GM12878 (cell line): ENCODE data around the gene TM7SF2. TPM values are rescaled to one million over a fixed set of nuclear protein-coding genes. Genes with fewer than 3 reads are reported as not detected.
A peak's percentile ranks its signal among the peaks of the same experiment; 100 is the strongest.

ENCODE experiments used
- CHD2 ChIP-seq: IDR thresholded peaks from 2 replicates; pipeline ENCODE4 v1.6.1; 2011; ENCODE audit warnings: low read depth, low read length, improper control_type of control experiment, borderline replicate concordance
- CREM ChIP-seq: IDR thresholded peaks from 2 replicates; pipeline ENCODE4 v1.6.1; 2014; ENCODE audit warnings: antibody characterized with exemption, low read depth
- CTCF ChIP-seq, 3 experiments: IDR thresholded peaks in 2 of 3; conservative IDR thresholded peaks in 1 of 3; 2 replicates each; pipeline ENCODE4 v1.5.1; 2011; ENCODE audit warnings: low read depth in 3 of 3, low read length in 3 of 3, mild to moderate bottlenecking in 3 of 3, control low read depth in 2 of 3, moderate library complexity in 2 of 3, inconsistent platforms in 1 of 3, mixed read lengths in 1 of 3; ENCODE audit not compliant: control insufficient read depth in 2 of 3, insufficient read depth in 1 of 3; ENCODE audit errors: extremely low read depth in 1 of 3
- ETV6 ChIP-seq, 2 experiments: fragments of 450-650 bp in 1 of 2; IDR thresholded peaks in 1 of 2; conservative IDR thresholded peaks in 1 of 2; 2 replicates each; pipeline ENCODE4 v1.6.1; 2014; ENCODE audit warnings: antibody characterized with exemption in 1 of 2, borderline replicate concordance in 1 of 2, low read depth in 1 of 2, mild to moderate bottlenecking in 1 of 2, moderate library complexity in 1 of 2
- GABPA ChIP-seq: IDR thresholded peaks from 2 replicates; pipeline ENCODE4 v1.6.1; 2014; ENCODE audit warnings: antibody characterized with exemption, low read depth, mild to moderate bottlenecking, inconsistent platforms
- IRF5 ChIP-seq: fragments of 450-650 bp; IDR thresholded peaks from 2 replicates; pipeline ENCODE4 v1.6.1; 2017; ENCODE audit warnings: borderline replicate concordance
- MLLT1 ChIP-seq: fragments of 450-650 bp; IDR thresholded peaks from 2 replicates; pipeline ENCODE4 v1.6.1; 2016; ENCODE audit warnings: mild to moderate bottlenecking
- MXI1 ChIP-seq: fragments of 150-350 bp; IDR thresholded peaks from 2 replicates; pipeline ENCODE4 v1.6.1; 2011; ENCODE audit warnings: low read depth, mild to moderate bottlenecking, inconsistent platforms, low read length, improper control_type of control experiment
- NR2C2 ChIP-seq: IDR thresholded peaks from 2 replicates; pipeline ENCODE4 v1.6.1; 2011; ENCODE audit warnings: borderline replicate concordance, low read depth; ENCODE audit not compliant: control insufficient read depth, insufficient read length
- SUPT20H ChIP-seq: IDR thresholded peaks from 2 replicates; pipeline ENCODE4 v1.6.1; 2011; ENCODE audit warnings: low read depth, mild to moderate bottlenecking, low read length, moderate library complexity, borderline replicate concordance; ENCODE audit not compliant: control insufficient read depth
- YY1 ChIP-seq: IDR thresholded peaks from 2 replicates; pipeline ENCODE4 v1.6.1; 2011; ENCODE audit warnings: low read depth, mild to moderate bottlenecking, low read length
- ZBTB11 ChIP-seq: fragments of 450-650 bp; formaldehyde crosslinking; IDR thresholded peaks from 2 replicates; pipeline ENCODE4 v1.5.0; 2022; ENCODE audit warnings: mild to moderate bottlenecking, missing genetic modification characterization
- ZNF687 ChIP-seq: fragments of 450-650 bp; IDR thresholded peaks from 2 replicates; pipeline ENCODE4 v1.6.1; 2017; ENCODE audit warnings: mild to moderate bottlenecking, moderate library complexity
- polyA plus RNA-seq, 11 experiments: library from polyadenylated mRNA; depleted of rRNA in 4 of 11; unstranded in 6 of 11; stranded (reverse) in 5 of 11; fragments of >200 nt; fragmentation: Nextera tagmentation in 4 of 11; fragmentation: Illumina TruSeq in 1 of 11; extraction: Ambion mirVana in 4 of 11; extraction: Trizol in 1 of 11; gene quantifications; 1 replicate in 1 of 11; 2 replicates in 10 of 11; pipeline versions ENCODE4 v1.2.1 to v1.2.3, GENCODE V29; 2011 to 2016; ENCODE audit warnings: inconsistent platforms in 2 of 11, missing spikeins in 2 of 11, low read depth in 1 of 11
- total RNA-seq, 4 experiments: library from RNA; depleted of rRNA in 3 of 4; stranded (reverse); fragments of >200 nt in 3 of 4; fragmentation: Illumina TruSeq in 1 of 4; extraction: Trizol in 1 of 4; gene quantifications; 2 replicates each; pipeline versions ENCODE4 v1.2.1 to v1.2.3, GENCODE V29; 2013 to 2021

Gene TM7SF2
- total and polyA plus RNA-seq, 10 of the 15 experiments (the other 5 are each of a cell fraction or from before 2014, with no cell fraction given) = 0.52 to 57.7 (median 20.7) TPM

- TF ChIP-seq CTCF (IDR thresholded peaks at IDR 0.05 in 2 of 3, conservative IDR thresholded peaks at IDR 0.05 in 1 of 3; ENCODE audit: control insufficient read depth in 2 of 3, extremely low read depth in 1 of 3, insufficient read depth in 1 of 3, low read depth in 3 of 3, low read length in 3 of 3) (no peak), SUPT20H (no peak), MXI1 (no peak), MLLT1 (peak; percentile 90), ETV6 (conservative IDR thresholded peaks at IDR 0.05 in 1 of 2, IDR thresholded peaks at IDR 0.05 in 1 of 2; ENCODE audit: borderline replicate concordance in 1 of 2, low read depth in 1 of 2) (no peak), YY1 (peak; percentile 91), ZNF687 (peak; percentile 7; the same call in 1 of the 2 replicates), NR2C2 (no peak), ZBTB11 (no peak), IRF5 (no peak), CHD2 (0 out of 2 replicates have a peak, but pooled peaks have one; percentile 15), CREM (no peak), GABPA (no peak)
Measured at GRCh38 chr11:65078786-65079342, 32.8 kb upstream of the TM7SF2 start (continued).
